A549 (cell line): ENCODE data around the gene NCAPH2.

ENCODE experiments used
- CHD4 ChIP-seq: fragments of 200-600 bp; sonication (generic); IDR thresholded peaks from 2 replicates; pipeline ENCODE4 v1.6.1; 2016; ENCODE audit warnings: antibody characterized with exemption, mild to moderate bottlenecking, borderline replicate concordance
- TF ChIP-seq, protein P1 (sequence below): fragments of >200 bp; sonication (Bioruptor Twin); formaldehyde crosslinking; IDR thresholded peaks from 3 replicates; pipeline ENCODE4 v1.5.1; 2016

DNA sequence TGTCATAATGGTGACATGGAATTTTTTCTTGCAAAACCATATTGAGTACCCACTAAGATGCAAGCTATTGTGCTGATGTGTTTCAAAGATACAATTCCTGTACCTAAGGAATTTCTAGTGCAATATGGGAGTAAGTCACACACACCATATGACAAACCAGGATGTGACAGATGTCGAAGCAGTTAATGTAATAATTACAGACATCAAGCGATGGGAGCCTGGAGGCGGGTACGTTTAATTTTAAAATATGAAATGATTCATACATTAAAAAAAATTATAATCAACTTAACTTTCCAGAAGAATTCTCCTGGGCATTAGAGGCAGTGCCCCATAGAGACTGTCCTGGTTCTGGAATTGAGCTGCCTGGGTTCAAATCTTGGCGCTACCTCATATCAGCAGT lies 48.7 kb downstream of the NCAPH2 start:
- TF ChIP-seq CHD4: no peak
- TF ChIP-seq, protein P1, sequence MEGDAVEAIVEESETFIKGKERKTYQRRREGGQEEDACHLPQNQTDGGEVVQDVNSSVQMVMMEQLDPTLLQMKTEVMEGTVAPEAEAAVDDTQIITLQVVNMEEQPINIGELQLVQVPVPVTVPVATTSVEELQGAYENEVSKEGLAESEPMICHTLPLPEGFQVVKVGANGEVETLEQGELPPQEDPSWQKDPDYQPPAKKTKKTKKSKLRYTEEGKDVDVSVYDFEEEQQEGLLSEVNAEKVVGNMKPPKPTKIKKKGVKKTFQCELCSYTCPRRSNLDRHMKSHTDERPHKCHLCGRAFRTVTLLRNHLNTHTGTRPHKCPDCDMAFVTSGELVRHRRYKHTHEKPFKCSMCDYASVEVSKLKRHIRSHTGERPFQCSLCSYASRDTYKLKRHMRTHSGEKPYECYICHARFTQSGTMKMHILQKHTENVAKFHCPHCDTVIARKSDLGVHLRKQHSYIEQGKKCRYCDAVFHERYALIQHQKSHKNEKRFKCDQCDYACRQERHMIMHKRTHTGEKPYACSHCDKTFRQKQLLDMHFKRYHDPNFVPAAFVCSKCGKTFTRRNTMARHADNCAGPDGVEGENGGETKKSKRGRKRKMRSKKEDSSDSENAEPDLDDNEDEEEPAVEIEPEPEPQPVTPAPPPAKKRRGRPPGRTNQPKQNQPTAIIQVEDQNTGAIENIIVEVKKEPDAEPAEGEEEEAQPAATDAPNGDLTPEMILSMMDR: no peak
